SK-N-SH (cell line): ENCODE data around the gene STX11. TPM values are rescaled to one million over a fixed set of nuclear protein-coding genes. Genes with fewer than 3 reads are reported as not detected.

Source experiments
- CTCF ChIA-PET: fragments of 300-600, 350-600 bp; formaldehyde crosslinking; extraction: SDS; loops from one replicate; lab custom pipeline; 2021; lab: Yijun Ruan, JAX
- POLR2A ChIA-PET: fragments of 350-600 bp; sonication (Branson Sonifier 250); formaldehyde crosslinking; extraction: SDS; loops from one replicate; lab custom pipeline; 2020; ENCODE audit warnings: antibody characterized with exemption, inconsistent platforms; lab: Yijun Ruan, JAX
- DNase-seq: peaks from one replicate; pipeline ENCODE4 v3.0.0; 2012
- H2AFZ ChIP-seq: fragments of 200-600 bp; sonication (generic); 2 replicates; pipeline ENCODE4 v1.8.1; 2016; ENCODE audit warnings: antibody characterized with exemption, mild to moderate bottlenecking, low read depth
- H3F3A ChIP-seq: fragments of 200-600 bp; sonication (generic); replicated peaks from 2 replicates; pipeline ENCODE3; 2016; ENCODE audit warnings: antibody characterized with exemption, mild to moderate bottlenecking; ENCODE audit not compliant: insufficient read depth
- H3K27ac ChIP-seq, 2 experiments: fragments of 200-500 bp in 1 of 2; fragments of 200-600 bp in 1 of 2; sonication (Bioruptor generic) in 1 of 2; sonication (generic), shearing (Covaris generic) in 1 of 2; 2 replicates each; pipeline versions ENCODE4 v1.5.1 to v1.6.1; 2014 to 2016; ENCODE audit warnings: low read depth in 2 of 2, inconsistent platforms in 1 of 2, low read length in 1 of 2, mild to moderate bottlenecking in 1 of 2, mixed read lengths in 1 of 2
- H3K27me3 ChIP-seq: fragments of 200-600 bp; sonication (generic), shearing (Covaris generic); 2 replicates; pipeline ENCODE4 v1.6.1; 2016; ENCODE audit warnings: mixed run types; ENCODE audit not compliant: insufficient read depth
- H3K36me3 ChIP-seq, 2 experiments: fragments of 200-500 bp in 1 of 2; fragments of 200-600 bp in 1 of 2; sonication (Bioruptor generic) in 1 of 2; sonication (generic) in 1 of 2; replicated peaks in 1 of 2; 2 replicates each; pipeline versions ENCODE3 to v1.5.1; 2014 to 2016; ENCODE audit warnings: low read length in 1 of 2, mild to moderate bottlenecking in 1 of 2; ENCODE audit not compliant: insufficient read depth in 2 of 2, control insufficient read depth in 1 of 2
- H3K4me1 ChIP-seq, 2 experiments: fragments of 200-500 bp in 1 of 2; fragments of 200-600 bp in 1 of 2; sonication (Bioruptor generic) in 1 of 2; sonication (generic), shearing (Covaris generic) in 1 of 2; 2 replicates each; pipeline versions ENCODE4 v1.5.1 to v1.6.1; 2014 to 2016; ENCODE audit warnings: low read depth in 1 of 2, low read length in 1 of 2, mixed run types in 1 of 2; ENCODE audit not compliant: insufficient read depth in 2 of 2, control insufficient read depth in 1 of 2
- H3K4me2 ChIP-seq: fragments of 200-600 bp; sonication (generic), shearing (Covaris generic); 2 replicates; pipeline ENCODE4 v1.6.1; 2017; ENCODE audit warnings: mixed run types
- H3K4me3 ChIP-seq, 2 experiments: fragments of 200-500 bp in 1 of 2; fragments of 200-600 bp in 1 of 2; sonication (Bioruptor generic) in 1 of 2; sonication (generic), shearing (Covaris generic) in 1 of 2; 2 replicates each; pipeline versions ENCODE4 v1.5.1 to v1.8.1; 2014 to 2016; ENCODE audit warnings: low read depth in 2 of 2, inconsistent platforms in 1 of 2, low read length in 1 of 2, mild to moderate bottlenecking in 1 of 2, mixed read lengths in 1 of 2, moderate library complexity in 1 of 2
- H3K79me2 ChIP-seq: fragments of 200-600 bp; sonication (generic); 2 replicates; pipeline ENCODE4 v1.8.1; 2017; ENCODE audit warnings: mild to moderate bottlenecking; ENCODE audit not compliant: insufficient read depth
- H3K9ac ChIP-seq: fragments of 200-600 bp; sonication (generic); 2 replicates; pipeline ENCODE4 v1.6.1; 2017; ENCODE audit warnings: mixed run types
- H3K9me2 ChIP-seq: fragments of 200-600 bp; sonication (generic); 2 replicates; pipeline ENCODE4 v1.6.1; 2017; ENCODE audit warnings: mixed run types
- H3K9me3 ChIP-seq: fragments of 200-600 bp; sonication (generic); 2 replicates; pipeline ENCODE4 v1.6.1; 2017; ENCODE audit warnings: mixed run types, mild to moderate bottlenecking, moderate library complexity
- H4K20me1 ChIP-seq: fragments of 200-600 bp; sonication (generic); 2 replicates; pipeline ENCODE4 v1.6.1; 2017; ENCODE audit warnings: mild to moderate bottlenecking, mixed run types; ENCODE audit not compliant: insufficient read depth
- CHD2 ChIP-seq: fragments of 150-350 bp; IDR thresholded peaks from 2 replicates; pipeline ENCODE4 v1.6.1; 2018; ENCODE audit warnings: low read length; ENCODE audit not compliant: partially characterized antibody
- EP300 ChIP-seq, 2 experiments: IDR thresholded peaks; 2 replicates each; pipeline versions ENCODE4 v1.4.0 to v1.6.1; 2012; ENCODE audit warnings: borderline replicate concordance in 1 of 2, low read depth in 1 of 2, low read length in 1 of 2
- EZH2phosphoT487 ChIP-seq: fragments of 200-600 bp; sonication (generic); IDR thresholded peaks from 2 replicates; pipeline ENCODE4 v1.6.1; 2017; ENCODE audit warnings: low read depth, mixed run types, mild to moderate bottlenecking, antibody characterized with exemption, moderate library complexity, borderline replicate concordance
- JUND ChIP-seq: IDR thresholded peaks from 2 replicates; pipeline ENCODE4 v1.4.0; 2012
- MEF2A ChIP-seq: IDR thresholded peaks from 2 replicates; pipeline ENCODE4 v1.4.0; 2012; ENCODE audit warnings: low read depth, borderline replicate concordance
- MXI1 ChIP-seq: IDR thresholded peaks from 2 replicates; pipeline ENCODE4 v1.6.1; 2012; ENCODE audit warnings: mild to moderate bottlenecking, low read depth, low read length, improper control_type of control experiment
- NFIC ChIP-seq: IDR thresholded peaks from 2 replicates; pipeline ENCODE4 v1.4.0; 2012; ENCODE audit warnings: borderline replicate concordance
- POLR2AphosphoS5 ChIP-seq: IDR thresholded peaks from 2 replicates; pipeline ENCODE4 v1.6.1; 2012; ENCODE audit warnings: low read depth, low read length
- RFX5 ChIP-seq: IDR thresholded peaks from 2 replicates; pipeline ENCODE4 v1.6.1; 2012; ENCODE audit warnings: mild to moderate bottlenecking, improper control_type of control experiment, low read length
- RXRA ChIP-seq: IDR thresholded peaks from 2 replicates; pipeline ENCODE4 v1.4.0; 2012; ENCODE audit warnings: low read depth, mild to moderate bottlenecking, borderline replicate concordance
- SIN3A ChIP-seq: IDR thresholded peaks from 2 replicates; pipeline ENCODE4 v1.6.1; 2012; ENCODE audit warnings: low read depth, mild to moderate bottlenecking, low read length, moderate library complexity, borderline replicate concordance
- SMC3 ChIP-seq: IDR thresholded peaks from 2 replicates; pipeline ENCODE4 v1.6.1; 2012; ENCODE audit warnings: low read depth, low read length, improper control_type of control experiment
- TAF1 ChIP-seq: IDR thresholded peaks from 2 replicates; pipeline ENCODE4 v1.6.1; 2012; ENCODE audit warnings: low read depth, mild to moderate bottlenecking, low read length, moderate library complexity, borderline replicate concordance
- WGBS: methylation state at CpG from one replicate; pipeline ENCODE4 v1.1.6; 2017; ENCODE audit warnings: low lambda C conversion rate; 5-methylcytosine and 5-hydroxymethylcytosine counted together
- polyA plus RNA-seq, 3 experiments: library from polyadenylated mRNA; depleted of rRNA; stranded (reverse); fragments of >200 nt; gene quantifications; 2 replicates each; pipeline ENCODE4 v1.2.3, GENCODE V29; 2012
- TF ChIP-seq, protein P1 (sequence below): fragments of 200-600 bp; sonication (generic); IDR thresholded peaks from 2 replicates; pipeline ENCODE4 v1.6.1; 2017; ENCODE audit warnings: antibody characterized with exemption, mild to moderate bottlenecking, moderate library complexity
- TF ChIP-seq, protein P2 (sequence below): IDR thresholded peaks from 2 replicates; pipeline ENCODE4 v1.4.0; 2012; ENCODE audit warnings: low read depth, borderline replicate concordance
- TF ChIP-seq, protein P3 (sequence below): fragments of 150-350 bp; IDR thresholded peaks from 2 replicates; pipeline ENCODE4 v1.6.1; 2017; ENCODE audit warnings: antibody characterized with exemption, low read length, low read depth, borderline replicate concordance
- TF ChIP-seq, protein P4 (sequence below): IDR thresholded peaks from 2 replicates; pipeline ENCODE4 v1.4.0; 2012; ENCODE audit warnings: low read depth
- TF ChIP-seq, protein P5 (sequence below): IDR thresholded peaks from 2 replicates; pipeline ENCODE4 v1.6.1; 2012; ENCODE audit warnings: mild to moderate bottlenecking, low read depth, low read length, moderate library complexity

Gene STX11
- polyA plus RNA-seq, 1 of the 3 experiments (the other 2 are of a cell fraction): 0.15 TPM

DNA sequence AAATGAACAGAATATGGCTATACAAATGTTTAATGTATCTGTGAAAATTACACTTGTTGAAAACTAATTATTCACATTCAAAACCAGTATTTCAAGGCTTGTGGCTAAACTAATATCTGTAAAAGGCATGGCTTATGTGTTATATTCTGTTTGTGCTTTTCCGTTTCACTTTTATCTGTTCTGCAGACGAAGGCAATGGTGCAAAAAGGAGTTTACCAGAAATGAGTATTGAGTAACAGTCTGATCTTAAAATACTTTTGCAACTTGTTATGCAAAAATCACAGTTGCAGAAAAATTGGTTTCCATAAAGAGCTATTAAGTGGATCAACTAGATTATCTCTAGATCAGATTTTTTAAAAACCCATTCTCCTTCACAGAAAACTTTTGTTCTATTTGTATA is 9.4 kb upstream of the STX11 start:
- Histone ChIP-seq H3F3A (no peaks in the 10 kb centered on the region), H3K4me2 (no peak overlapping the region), H3K79me2 (no peaks in the 10 kb centered on the region), H3K27me3 (no peaks in the 10 kb centered on the region; the same call in 1 of the 2 replicates), H2AFZ (no peak overlapping the region), H3K4me1 (no peaks in the 10 kb centered on the region), H3K9ac (no peak overlapping the region), H3K9me3 (peaks cover 8% of the 10 kb centered on the region; the same call in 1 of the 2 replicates), H3K4me3 (no peak overlapping the region), H3K9me2 (no peaks in the 10 kb centered on the region), H3K27ac (no peak overlapping the region), H3K36me3 (no peaks in the 10 kb centered on the region), H4K20me1 (no peaks in the 10 kb centered on the region)
- POLR2A ChIA-PET: no interaction called here
- WGBS: 13% methylated on average over 2 of the region's 2 CpGs
- TF ChIP-seq, protein P1, sequence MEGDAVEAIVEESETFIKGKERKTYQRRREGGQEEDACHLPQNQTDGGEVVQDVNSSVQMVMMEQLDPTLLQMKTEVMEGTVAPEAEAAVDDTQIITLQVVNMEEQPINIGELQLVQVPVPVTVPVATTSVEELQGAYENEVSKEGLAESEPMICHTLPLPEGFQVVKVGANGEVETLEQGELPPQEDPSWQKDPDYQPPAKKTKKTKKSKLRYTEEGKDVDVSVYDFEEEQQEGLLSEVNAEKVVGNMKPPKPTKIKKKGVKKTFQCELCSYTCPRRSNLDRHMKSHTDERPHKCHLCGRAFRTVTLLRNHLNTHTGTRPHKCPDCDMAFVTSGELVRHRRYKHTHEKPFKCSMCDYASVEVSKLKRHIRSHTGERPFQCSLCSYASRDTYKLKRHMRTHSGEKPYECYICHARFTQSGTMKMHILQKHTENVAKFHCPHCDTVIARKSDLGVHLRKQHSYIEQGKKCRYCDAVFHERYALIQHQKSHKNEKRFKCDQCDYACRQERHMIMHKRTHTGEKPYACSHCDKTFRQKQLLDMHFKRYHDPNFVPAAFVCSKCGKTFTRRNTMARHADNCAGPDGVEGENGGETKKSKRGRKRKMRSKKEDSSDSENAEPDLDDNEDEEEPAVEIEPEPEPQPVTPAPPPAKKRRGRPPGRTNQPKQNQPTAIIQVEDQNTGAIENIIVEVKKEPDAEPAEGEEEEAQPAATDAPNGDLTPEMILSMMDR: no peak
- TF ChIP-seq NFIC (no peak), RFX5 (no peak), MXI1 (no peak)
- no peak for DNase-seq
- CTCF ChIA-PET: no interaction called here

DNA sequence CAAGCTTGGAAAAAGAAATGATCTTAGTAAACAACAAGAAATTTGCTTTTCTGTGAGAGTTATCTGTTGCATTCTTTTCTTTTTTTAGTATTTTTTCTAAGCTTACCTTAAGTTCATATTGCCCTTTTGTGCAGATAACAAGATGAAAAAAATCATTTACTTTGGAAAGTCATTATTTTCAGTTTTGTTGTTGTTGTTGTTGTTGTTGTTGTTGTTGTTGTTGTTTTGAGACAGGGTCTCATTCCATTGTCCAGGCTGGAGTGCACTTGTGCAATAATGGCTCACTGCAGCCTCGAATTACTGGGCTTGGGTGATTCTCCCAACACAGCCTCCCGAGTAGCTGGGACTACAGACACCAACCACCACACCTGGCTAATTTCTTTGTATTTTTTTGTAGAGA is 8.8 kb upstream of the STX11 start:
- WGBS: 6% methylated on average over 2 of the region's 2 CpGs
- H3K9ac ChIP-seq: no peak overlapping the region
- H3F3A ChIP-seq: no peaks in the 10 kb centered on the region
- no peak for DNase-seq
- peaks cover 8% of the 10 kb centered on the region; the same call in 1 of the 2 replicates for H3K9me3 ChIP-seq
- H3K79me2 ChIP-seq: no peaks in the 10 kb centered on the region
- H3K4me3 ChIP-seq: no peak overlapping the region
- no peaks in the 10 kb centered on the region for H3K9me2 ChIP-seq
- no peaks in the 10 kb centered on the region for H3K36me3 ChIP-seq
- no peaks in the 10 kb centered on the region for H4K20me1 ChIP-seq
- H2AFZ ChIP-seq: no peak overlapping the region
- ChIA-PET CTCF (no interaction called here), POLR2A (no interaction called here)
- H3K4me2 ChIP-seq: no peak overlapping the region
- TF ChIP-seq EZH2phosphoT487: no peak
- TF ChIP-seq, protein P2, sequence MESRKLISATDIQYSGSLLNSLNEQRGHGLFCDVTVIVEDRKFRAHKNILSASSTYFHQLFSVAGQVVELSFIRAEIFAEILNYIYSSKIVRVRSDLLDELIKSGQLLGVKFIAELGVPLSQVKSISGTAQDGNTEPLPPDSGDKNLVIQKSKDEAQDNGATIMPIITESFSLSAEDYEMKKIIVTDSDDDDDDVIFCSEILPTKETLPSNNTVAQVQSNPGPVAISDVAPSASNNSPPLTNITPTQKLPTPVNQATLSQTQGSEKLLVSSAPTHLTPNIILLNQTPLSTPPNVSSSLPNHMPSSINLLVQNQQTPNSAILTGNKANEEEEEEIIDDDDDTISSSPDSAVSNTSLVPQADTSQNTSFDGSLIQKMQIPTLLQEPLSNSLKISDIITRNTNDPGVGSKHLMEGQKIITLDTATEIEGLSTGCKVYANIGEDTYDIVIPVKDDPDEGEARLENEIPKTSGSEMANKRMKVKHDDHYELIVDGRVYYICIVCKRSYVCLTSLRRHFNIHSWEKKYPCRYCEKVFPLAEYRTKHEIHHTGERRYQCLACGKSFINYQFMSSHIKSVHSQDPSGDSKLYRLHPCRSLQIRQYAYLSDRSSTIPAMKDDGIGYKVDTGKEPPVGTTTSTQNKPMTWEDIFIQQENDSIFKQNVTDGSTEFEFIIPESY: no peak
- no peak for TF ChIP-seq SMC3
- TF ChIP-seq SIN3A: no peak
- TF ChIP-seq RFX5: no peak
- TF ChIP-seq CHD2: no peak
- TF ChIP-seq, protein P3, sequence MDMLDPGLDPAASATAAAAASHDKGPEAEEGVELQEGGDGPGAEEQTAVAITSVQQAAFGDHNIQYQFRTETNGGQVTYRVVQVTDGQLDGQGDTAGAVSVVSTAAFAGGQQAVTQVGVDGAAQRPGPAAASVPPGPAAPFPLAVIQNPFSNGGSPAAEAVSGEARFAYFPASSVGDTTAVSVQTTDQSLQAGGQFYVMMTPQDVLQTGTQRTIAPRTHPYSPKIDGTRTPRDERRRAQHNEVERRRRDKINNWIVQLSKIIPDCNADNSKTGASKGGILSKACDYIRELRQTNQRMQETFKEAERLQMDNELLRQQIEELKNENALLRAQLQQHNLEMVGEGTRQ: no peak
- no peak for TF ChIP-seq TAF1
- TF ChIP-seq, protein P4, sequence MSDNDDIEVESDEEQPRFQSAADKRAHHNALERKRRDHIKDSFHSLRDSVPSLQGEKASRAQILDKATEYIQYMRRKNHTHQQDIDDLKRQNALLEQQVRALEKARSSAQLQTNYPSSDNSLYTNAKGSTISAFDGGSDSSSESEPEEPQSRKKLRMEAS: no peak
- TF ChIP-seq EP300 (IDR thresholded peaks at IDR 0.05; ENCODE audit: borderline replicate concordance in 1 of 2, low read depth in 1 of 2, low read length in 1 of 2): no peak
- no peak for TF ChIP-seq RXRA
- TF ChIP-seq JUND: no peak
- TF ChIP-seq MEF2A: no peak
- no peak for TF ChIP-seq NFIC
- TF ChIP-seq POLR2AphosphoS5: no peak
- TF ChIP-seq, protein P5, sequence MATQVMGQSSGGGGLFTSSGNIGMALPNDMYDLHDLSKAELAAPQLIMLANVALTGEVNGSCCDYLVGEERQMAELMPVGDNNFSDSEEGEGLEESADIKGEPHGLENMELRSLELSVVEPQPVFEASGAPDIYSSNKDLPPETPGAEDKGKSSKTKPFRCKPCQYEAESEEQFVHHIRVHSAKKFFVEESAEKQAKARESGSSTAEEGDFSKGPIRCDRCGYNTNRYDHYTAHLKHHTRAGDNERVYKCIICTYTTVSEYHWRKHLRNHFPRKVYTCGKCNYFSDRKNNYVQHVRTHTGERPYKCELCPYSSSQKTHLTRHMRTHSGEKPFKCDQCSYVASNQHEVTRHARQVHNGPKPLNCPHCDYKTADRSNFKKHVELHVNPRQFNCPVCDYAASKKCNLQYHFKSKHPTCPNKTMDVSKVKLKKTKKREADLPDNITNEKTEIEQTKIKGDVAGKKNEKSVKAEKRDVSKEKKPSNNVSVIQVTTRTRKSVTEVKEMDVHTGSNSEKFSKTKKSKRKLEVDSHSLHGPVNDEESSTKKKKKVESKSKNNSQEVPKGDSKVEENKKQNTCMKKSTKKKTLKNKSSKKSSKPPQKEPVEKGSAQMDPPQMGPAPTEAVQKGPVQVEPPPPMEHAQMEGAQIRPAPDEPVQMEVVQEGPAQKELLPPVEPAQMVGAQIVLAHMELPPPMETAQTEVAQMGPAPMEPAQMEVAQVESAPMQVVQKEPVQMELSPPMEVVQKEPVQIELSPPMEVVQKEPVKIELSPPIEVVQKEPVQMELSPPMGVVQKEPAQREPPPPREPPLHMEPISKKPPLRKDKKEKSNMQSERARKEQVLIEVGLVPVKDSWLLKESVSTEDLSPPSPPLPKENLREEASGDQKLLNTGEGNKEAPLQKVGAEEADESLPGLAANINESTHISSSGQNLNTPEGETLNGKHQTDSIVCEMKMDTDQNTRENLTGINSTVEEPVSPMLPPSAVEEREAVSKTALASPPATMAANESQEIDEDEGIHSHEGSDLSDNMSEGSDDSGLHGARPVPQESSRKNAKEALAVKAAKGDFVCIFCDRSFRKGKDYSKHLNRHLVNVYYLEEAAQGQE: no peak
- no peaks in the 10 kb centered on the region for H3K4me1 ChIP-seq
- H3K27ac ChIP-seq: no peak overlapping the region
- no peaks in the 10 kb centered on the region; the same call in 1 of the 2 replicates for H3K27me3 ChIP-seq
